ENCODE results near the gene LGALS14. TPM values are rescaled to one million over a fixed set of nuclear protein-coding genes. Genes with fewer than 3 reads are reported as not detected.
"Not testable (repeated sequence)": the region's sequence is repeated elsewhere in the genome, so short reads cannot be mapped to it uniquely, and the experiment has no call there.

Gene LGALS14, protein sequence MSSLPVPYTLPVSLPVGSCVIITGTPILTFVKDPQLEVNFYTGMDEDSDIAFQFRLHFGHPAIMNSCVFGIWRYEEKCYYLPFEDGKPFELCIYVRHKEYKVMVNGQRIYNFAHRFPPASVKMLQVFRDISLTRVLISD
- under 0.01 TPM for total RNA-seq

DNA sequence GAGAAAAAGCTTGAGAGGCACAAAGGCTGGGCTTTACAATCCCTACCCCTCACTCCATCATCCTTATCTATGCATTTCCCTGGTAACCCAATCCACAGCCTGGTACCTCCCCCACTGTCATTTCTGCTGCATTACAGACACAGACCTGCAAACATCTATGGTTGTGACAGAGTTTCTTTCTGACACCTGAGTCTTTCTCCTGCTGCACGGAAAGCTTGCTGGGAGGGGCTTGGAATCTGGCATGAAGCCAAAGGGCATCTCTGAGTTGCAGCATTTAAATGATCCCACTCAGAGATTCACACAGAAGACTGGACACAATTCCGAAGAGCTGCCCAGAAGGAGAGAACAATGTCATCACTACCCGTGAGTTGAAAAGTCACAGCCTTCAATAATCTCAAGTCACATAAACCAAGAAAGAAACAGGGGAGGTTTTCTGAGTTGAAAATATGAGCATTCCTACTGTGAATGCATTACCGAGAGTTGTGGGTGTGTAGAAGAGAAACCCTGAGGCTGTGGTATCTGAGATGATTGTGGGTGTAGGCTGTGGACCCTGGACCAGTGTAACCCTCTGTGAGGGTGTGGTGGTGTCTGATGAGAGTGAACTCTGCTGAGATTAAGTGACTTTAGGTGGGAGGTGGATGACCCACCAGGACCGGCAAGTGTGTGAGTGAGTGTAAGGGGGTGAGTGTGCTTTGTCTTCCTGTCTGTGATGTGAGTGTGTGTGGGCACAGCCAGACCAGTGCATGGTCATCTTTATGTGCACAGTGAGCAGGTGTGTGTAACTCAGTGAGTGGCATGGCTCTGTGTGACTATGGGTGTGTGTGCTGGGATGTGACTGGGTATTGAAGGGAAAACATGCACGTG lies at the start of gene LGALS14:
LGALS14 (plus strand) TSS at position 301 of the 864 bp plus-strand sequence; CDS start at position 349, 48 bp downstream.
- no peak for DNase-seq (ENCODE audit: low read depth in 2 of 3, low spot score in 2 of 3)

DNA sequence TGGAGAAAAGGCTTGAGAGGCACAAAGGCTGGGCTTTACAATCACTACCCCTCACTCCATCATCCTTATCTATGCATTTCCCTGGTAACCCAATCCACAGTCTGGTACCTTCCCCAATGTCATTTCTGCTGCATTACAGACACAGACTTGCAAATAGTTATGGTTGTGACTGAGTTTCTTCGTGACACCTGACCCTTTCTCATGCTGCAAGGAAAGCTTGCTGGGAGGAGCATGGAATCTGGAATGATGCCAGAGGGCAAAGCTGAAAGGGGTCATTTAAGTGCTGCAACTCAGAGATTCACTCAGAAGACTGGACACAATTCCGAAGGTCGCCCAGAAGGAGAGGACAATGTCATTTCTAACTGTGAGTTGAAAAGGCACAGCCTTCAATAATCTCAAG lies 48.7 kb upstream of the LGALS14 start, which contains the start of gene LGALS16:
LGALS16 (plus strand) TSS at position 301 of the 400 bp plus-strand sequence; CDS start at position 350, 49 bp downstream.
- DNase-seq (ENCODE audit: low read depth in 2 of 3, low spot score in 2 of 3) = no peak

DNA sequence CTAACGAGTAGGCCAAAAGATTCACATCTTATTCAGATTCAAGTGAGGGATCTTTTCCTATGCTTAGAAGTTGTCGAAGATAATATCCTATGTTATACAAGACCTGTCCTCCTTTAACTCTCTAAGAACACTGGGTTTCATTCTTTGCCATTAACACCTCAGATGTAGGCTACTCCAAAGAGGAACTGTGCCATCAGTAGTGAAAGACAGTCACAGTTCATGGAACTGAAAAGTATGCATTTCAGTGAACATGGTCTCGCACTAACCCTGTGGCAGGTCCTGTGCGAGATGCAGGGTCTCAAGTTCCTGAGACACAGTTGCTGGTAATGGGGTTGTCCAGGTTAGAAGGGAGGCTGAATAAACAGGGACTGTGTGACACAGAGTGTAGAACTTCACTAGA lies 44.5 kb upstream of the LGALS14 start:
- DNase-seq (ENCODE audit: low read depth in 2 of 3, low spot score in 2 of 3) = no peak

DNA sequence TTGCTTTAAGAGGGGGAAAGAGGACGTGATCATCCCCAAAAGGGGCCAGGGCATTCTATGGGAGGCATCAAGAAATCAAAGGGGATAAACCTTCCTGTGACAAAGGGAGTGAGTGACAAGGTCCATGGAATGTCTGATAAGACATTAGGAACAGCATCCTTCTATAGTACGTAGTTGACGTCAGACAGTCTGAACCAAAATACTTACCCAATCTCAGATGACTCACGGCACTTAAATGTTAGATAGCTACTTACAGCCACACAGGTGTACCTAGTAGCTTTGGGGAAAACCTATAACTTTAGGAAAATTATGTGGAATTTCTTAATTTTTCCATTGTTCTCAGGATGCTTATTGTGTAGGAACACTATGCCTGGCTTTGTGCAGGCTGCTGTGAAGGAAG lies 43.6 kb upstream of the LGALS14 start:
- DNase-seq (ENCODE audit: low read depth in 2 of 3, low spot score in 2 of 3) = no peak

DNA sequence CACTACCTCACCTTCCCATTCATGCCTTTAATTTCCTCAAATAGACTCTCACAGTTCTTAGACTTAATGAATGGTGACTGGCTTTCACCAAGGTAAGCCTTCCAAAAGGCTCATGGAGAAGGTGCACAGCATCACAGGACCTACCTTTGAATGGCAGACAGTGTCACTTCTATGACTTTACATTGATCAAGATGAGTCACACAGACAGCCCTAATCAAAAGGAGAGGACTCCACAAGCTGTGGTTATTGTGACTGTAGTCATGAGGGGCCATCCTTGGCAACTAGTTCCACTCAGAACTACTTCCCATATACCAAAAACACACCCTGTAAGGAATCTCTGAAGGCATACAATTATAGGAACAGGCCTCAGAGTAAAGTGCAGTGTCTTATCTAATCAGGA lies 42.7 kb upstream of the LGALS14 start:
- no peak for DNase-seq (ENCODE audit: low read depth in 2 of 3, low spot score in 2 of 3)

DNA sequence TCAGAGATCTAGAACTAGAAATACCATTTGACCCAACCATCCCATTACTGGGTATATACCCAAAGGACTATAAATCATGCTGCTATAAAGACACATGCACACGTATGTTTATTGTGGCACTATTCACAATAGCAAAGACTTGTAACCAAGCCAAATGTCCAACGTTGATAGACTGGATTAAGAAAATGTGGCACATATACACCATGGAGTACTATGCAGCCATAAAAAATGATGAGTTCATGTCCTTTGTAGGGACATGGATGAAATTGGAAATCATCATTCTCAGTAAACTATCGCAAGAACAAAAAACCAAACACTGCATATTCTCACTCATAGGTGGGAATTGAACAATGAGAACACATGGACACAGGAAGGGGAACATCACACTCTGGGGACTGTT lies 34.4 kb upstream of the LGALS14 start:
- not testable (repeated sequence) for DNase-seq (ENCODE audit: low read depth in 2 of 3, low spot score in 2 of 3)

DNA sequence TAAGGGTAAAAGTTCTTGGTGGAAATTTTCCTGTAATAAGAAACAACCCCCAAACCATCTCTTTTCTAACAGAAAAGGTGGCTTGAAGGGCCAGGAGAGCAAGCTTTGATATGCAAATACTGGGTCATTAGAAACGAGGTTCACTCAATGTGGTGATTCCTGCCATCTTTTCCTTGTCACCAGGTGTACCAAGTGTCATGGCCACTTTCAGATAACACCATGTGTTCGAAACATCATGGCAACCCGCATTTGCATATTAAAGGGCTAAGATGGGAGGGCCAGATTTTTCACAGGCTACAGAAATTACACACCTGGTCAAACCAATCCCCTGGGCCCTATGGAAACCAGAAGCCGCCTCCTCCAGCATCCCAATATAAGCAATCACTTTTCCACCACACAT lies 33.3 kb upstream of the LGALS14 start:
- no peak for DNase-seq (ENCODE audit: low read depth in 2 of 3, low spot score in 2 of 3)

DNA sequence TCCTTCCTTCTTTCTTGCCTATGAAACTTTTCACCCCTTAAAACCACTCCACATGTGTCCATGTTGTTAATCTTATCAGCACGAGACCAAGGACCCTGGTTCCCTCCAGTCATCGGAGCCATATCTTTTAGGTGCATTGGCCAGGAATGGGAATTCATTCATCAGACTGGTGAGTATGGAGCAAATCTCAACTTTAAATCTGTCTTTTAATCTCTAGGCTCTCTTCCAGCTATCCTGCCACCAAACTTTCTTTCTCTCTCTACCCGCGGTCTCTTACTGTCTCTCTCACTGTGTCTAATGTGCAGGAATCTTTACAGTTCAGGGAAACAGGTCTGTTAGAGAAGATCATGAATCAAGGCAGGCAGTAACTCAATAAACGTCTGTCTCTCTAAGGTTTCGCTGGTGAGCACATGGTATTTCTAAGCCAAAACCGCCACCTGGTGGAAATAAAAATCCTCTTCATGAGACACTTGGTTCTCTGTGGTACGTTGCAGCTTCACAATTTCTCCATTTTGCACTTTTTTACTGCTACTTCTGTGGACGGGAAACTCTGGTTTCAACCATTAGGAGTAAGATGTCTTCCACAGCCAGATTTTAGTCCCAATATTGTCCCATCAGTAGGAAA lies 32.4 kb upstream of the LGALS14 start:
- DNase-seq (ENCODE audit: low read depth in 2 of 3, low spot score in 2 of 3) = peak; percentile 25 to 87 (median 57)

DNA sequence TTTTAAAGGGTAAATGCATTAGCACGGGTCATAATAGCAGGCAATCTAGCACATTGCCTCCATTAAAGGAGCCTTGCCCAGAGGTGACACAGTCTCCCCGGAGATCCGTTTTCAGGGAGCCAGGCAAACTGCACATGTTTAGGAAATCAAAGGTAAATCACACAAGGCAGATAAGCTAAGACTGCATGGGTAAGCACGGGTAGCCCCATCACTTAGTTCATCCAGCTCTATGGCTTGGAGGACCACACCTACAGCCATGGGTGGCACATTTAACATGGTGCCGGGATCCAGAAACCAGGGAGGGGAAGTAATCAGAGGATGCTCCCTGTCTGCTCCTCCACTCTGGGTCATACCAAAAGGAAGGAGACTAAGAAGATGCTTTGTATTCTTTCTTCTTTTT lies 31.8 kb upstream of the LGALS14 start:
- no peak for DNase-seq (ENCODE audit: low read depth in 2 of 3, low spot score in 2 of 3)

DNA sequence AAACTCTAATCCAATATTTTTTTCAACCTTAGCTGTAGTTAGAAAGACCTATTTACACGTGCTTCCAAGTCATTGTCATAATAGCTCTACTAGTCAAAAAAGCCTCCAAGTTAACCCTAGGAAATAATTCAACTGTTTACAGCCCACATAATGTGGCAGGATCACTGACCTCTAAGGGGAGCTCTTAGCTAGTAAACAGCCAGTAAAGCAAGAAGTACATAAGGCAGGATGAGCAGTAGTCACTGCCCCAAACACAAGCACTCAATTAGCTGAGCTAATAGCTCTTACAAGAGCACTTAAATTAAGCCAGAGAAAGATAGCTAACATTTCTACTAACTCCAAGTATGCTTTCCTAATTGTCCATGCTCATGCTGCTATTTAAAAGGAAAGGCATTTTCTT lies 30.4 kb upstream of the LGALS14 start:
- not testable (repeated sequence) for DNase-seq (ENCODE audit: low read depth in 2 of 3, low spot score in 2 of 3)

DNA sequence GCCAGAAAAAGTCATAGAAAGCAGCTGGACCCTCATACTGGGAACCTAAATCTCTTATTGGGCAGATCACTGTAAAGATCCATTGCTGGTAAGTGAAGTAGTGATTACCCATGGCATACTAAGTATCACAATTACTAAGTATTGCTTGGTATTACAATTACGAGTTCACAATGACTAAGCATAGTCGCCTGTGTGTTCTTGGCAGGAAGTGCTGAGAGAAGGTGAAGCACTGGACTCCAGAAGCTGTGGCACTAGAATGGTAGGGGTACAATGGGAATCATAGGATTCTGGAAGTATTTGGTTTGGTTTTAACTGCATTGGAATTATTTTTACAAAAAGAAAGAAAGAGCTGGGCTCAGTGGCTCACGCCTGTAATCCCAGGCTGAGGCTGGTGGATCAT lies 28.3 kb upstream of the LGALS14 start:
- DNase-seq (ENCODE audit: low read depth in 2 of 3, low spot score in 2 of 3) = peak in 1 of 3 donors; percentile 21

DNA sequence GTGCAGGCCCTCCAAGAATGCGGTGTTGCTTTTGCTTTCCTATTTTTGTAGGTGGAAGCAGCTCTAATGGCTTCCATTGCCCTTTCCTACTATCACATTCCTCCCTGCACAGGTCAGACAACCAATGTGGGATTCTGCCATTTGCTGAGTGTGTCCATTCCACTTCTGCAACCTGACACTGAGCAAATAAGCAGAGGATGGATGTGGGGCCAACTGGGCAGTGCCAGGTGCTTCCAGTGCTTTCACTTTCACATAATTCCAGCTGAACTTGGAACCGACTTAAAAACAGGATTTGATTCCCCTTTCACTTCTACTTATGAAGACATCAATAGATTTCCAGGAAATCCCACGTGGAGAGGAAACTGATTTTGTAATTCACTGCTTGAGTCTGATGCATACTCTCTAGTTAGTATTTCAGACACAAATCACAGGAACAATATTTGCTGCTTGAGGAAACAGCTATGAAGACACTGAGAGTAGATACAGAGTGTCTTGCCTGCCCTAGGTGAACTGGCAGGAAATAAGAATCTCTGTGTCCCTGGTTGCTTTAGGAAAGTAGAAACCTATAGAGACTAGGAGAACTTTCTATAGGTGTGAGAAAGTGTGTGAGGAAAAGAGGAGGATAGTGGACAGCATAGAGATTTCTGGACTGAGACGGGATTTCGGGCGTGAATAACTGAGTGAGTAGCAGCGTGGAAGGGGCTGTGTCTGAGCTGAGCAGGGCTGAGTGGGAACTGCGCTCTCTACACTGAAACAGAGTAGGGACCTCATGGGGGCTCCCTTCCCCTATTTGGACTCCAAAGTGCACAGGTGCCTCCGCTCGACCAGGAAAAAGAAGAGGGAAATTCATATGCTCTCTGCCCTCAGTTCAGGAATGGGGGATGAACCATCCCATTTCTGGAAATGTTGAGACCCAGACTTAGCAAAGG lies 26.1 kb upstream of the LGALS14 start:
- DNase-seq (ENCODE audit: low read depth in 2 of 3, low spot score in 2 of 3) = no peak

DNA sequence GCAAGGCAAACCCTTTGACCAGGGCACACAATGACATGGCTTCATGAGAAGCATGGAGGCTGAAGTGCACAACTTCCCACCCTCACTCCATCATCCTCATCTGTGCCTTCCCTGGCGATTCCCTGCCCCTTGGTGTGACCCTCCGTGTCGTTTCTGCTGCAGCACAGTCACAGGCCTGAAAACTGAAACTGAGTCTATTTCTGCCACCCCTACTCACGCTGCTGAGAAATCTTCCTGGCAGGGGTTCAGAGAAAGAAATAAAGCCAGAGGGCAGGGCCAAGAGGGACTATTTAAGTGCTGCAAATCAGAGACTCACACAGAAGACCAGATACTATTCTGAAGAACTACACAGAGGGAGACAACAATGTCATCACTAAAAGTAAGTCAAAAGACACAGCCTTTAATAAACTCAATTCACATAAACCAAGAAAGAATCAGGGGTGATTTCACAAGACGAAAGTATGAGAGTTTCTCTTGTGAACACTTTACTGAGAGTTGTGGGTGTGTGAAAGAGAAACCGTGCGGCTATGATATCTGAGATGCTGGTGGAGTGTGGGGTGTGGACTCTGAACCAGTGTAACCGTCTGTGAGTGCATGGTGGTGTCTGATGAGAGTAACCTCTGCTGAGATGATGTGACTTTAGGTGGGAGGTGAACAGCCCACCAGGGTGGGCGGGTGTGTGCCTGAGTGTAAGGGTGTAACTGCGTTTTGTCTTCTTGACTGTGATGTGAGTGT lies 25.1 kb upstream of the LGALS14 start:
- DNase-seq (ENCODE audit: low read depth in 2 of 3, low spot score in 2 of 3) = no peak

DNA sequence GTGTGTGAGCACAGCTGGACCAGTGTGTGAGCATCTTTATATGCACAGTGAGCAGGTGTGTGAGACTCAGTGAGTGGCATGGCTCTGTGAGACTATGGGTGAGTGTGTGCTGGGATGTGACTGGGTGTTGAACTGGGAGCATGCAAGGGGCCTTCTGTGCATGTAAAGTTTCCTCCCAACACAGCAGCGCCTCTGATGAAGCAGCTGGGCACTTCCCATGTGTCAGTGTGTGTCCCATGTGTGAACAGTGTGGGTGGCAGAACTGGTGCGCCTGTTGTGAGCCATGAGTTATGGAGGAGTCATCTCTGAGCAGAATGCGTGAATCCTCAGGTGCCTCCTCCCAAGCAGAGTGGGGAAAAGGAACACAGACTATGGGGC lies 24.5 kb upstream of the LGALS14 start:
- DNase-seq (ENCODE audit: low read depth in 2 of 3, low spot score in 2 of 3) = no peak

DNA sequence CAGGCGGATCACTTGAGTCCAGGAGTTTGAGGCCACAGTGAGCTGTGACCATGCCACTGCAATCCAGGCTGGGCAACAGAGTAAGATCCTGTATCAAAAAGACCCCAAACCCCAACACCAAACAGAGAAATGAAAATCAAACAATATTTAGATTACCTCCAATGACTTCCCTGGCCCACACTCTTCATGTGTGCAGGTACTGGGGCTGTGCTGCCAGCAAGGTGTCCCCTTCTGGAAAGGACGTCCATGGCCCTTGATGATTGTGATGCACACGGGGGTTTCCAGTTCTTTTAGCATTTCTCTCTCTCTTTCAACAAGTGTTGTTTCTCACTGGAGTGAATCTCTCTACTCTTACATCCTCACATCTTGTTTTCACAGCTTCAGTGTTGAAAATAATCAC lies 23.7 kb upstream of the LGALS14 start:
- no peak for DNase-seq (ENCODE audit: low read depth in 2 of 3, low spot score in 2 of 3)

DNA sequence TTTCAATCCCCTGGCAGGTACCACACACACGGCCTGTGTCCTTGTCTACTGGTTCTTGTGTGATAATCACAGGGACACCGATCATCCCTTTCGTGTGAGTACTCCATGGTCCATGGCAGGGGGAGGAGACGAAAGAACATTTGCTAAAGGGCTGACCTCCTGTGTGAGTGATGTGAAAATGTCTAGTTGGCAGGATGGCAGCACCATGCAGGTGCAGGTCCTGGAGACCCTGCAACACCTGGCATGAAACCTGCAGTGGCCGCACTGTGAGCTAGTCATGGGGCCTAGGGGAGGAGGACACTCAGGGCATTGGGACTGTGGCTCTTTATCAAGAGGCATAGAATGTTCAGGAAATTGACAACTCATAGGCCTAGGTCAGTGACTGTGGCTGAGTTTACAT lies 22.9 kb upstream of the LGALS14 start:
- DNase-seq (ENCODE audit: low read depth in 2 of 3, low spot score in 2 of 3) = no peak

DNA sequence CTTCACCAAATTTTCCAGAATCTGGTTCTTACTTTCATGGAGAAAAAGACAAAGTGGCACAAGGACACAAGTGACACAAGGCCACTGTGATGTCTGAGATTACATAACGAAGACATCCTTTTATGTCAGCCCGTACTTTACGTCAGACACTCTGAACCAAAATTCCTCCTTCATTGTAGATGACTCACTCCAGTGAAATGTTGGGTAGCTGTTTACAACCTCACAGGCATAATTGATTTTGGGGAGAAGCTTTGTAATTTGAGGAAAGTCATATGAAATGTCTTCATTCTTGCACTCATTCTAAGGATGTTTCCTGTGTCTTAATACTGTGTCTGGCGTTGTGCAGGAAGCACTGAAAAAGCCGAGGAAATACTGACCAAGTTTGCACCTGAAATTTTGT lies 20.0 kb upstream of the LGALS14 start:
- no peak for DNase-seq (ENCODE audit: low read depth in 2 of 3, low spot score in 2 of 3)

DNA sequence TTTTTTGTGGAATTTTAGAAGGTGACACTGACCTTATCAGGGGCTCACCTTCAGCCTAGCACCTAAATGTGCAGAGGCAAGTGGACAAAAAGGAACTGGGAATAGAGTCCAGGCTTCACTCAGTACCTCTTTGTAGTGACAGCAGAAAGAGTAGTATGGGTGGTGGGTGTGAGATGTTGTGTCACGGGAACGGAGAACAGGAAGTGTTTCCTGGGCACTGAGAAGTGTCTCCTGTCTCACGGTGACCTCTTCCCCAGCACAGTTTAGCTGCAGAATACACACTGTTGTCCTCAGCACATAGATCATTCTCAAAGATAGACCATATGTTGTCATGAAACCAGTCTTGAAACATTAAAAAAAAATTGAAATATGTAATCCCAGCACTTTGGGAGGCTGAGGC lies 17.5 kb upstream of the LGALS14 start:
- DNase-seq (ENCODE audit: low read depth in 2 of 3, low spot score in 2 of 3) = no peak

DNA sequence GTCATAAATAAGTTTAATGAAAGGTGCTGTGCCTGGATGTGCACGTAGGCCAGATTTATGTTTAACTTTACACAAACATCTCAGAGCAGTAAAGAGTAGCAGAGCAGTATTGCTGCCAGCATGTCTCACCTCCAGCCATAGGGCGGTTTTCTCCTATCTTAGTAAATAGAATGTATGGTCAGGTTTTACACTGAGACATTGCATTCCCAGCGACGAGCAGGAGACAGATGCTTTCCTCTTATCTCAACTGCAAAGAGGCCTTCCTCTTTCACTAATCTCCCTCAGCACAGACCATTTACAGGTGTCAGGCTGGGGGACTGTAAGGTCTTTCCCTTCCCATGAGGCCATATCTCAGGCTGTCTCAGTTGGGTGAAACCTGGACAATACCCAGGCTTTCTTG lies 15.6 kb upstream of the LGALS14 start:
- DNase-seq (ENCODE audit: low read depth in 2 of 3, low spot score in 2 of 3) = peak in 1 of 3 donors; percentile 6

DNA sequence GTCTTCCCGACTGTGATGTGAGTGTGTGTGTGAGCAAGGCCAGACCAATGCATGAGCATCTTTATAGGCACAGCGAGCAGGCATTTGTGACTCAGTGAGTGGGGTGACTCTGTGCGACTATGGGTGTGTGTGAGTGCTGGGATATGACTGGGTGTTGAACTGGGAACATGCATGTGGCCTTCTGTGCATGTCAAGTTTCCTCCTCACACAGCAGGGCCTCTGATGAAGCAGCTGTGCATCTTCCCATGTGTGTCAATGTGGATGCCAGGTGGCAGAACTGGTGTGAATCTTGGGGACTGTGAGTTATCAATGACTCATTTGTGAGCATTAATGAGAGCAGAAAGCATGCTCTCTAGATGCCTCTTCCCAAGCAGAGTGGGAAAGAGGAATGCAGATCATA lies 12.1 kb upstream of the LGALS14 start:
- peak in 1 of 3 donors; percentile 11 for DNase-seq (ENCODE audit: low read depth in 2 of 3, low spot score in 2 of 3)

All from hematopoietic multipotent progenitor cell (in vitro differentiated cells).